A549 (cell line): Measurements from ENCODE around the gene ANO2.

Experiments
- FOSL2 ChIP-seq, 2 experiments: fragments of 450-650 bp in 1 of 2; fragments of >200 bp in 1 of 2; sonication (Bioruptor Twin) in 1 of 2; formaldehyde crosslinking; IDR thresholded peaks; 2 replicates each; pipeline versions ENCODE4 v1.5.0 to v1.6.1; 2016 to 2020; ENCODE audit warnings: mild to moderate bottlenecking in 1 of 2, moderate library complexity in 1 of 2
- POLR2A ChIP-seq: IDR thresholded peaks from 2 replicates; pipeline ENCODE4 v1.6.1; 2012; ENCODE audit warnings: mild to moderate bottlenecking, low read length
- ZC3H11A ChIP-seq: fragments of 450-650 bp; IDR thresholded peaks from 2 replicates; pipeline ENCODE4 v1.6.1; 2014; ENCODE audit warnings: antibody characterized with exemption, mild to moderate bottlenecking
- TF ChIP-seq, protein P1 (sequence below): IDR thresholded peaks from 2 replicates; pipeline ENCODE4 v1.6.1; 2012
- TF ChIP-seq, protein P2 (sequence below): fragments of >200 bp; sonication (Bioruptor Twin); formaldehyde crosslinking; IDR thresholded peaks from 3 replicates; pipeline ENCODE4 v1.5.1; 2016

DNA sequence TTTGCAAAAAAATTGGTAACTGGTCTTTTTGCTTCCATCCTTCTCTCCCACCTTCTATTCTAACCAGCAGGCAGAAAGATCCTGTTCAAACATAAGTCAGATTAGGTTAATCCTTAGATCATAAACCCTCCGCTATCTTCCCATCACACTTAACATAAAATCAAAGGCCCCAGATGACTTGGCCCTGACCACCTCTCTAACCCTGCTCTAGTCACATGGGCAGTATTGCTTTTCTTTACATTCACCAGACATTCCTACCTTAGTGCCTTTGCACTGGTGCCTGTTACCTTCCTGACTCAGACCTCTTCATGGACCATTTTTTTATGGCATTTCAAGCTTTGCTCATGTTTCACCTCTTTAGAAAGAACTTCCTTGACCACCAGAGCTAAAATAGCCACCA lies 429.6 kb downstream of the ANO2 start:
- TF ChIP-seq, protein P1, sequence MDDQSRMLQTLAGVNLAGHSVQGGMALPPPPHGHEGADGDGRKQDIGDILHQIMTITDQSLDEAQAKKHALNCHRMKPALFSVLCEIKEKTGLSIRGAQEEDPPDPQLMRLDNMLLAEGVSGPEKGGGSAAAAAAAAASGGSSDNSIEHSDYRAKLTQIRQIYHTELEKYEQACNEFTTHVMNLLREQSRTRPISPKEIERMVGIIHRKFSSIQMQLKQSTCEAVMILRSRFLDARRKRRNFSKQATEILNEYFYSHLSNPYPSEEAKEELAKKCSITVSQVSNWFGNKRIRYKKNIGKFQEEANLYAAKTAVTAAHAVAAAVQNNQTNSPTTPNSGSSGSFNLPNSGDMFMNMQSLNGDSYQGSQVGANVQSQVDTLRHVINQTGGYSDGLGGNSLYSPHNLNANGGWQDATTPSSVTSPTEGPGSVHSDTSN: no peak
- TF ChIP-seq, protein P2, sequence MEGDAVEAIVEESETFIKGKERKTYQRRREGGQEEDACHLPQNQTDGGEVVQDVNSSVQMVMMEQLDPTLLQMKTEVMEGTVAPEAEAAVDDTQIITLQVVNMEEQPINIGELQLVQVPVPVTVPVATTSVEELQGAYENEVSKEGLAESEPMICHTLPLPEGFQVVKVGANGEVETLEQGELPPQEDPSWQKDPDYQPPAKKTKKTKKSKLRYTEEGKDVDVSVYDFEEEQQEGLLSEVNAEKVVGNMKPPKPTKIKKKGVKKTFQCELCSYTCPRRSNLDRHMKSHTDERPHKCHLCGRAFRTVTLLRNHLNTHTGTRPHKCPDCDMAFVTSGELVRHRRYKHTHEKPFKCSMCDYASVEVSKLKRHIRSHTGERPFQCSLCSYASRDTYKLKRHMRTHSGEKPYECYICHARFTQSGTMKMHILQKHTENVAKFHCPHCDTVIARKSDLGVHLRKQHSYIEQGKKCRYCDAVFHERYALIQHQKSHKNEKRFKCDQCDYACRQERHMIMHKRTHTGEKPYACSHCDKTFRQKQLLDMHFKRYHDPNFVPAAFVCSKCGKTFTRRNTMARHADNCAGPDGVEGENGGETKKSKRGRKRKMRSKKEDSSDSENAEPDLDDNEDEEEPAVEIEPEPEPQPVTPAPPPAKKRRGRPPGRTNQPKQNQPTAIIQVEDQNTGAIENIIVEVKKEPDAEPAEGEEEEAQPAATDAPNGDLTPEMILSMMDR: no peak
- no peak for TF ChIP-seq POLR2A
- no peak for TF ChIP-seq ZC3H11A
- no peak for TF ChIP-seq FOSL2 (IDR thresholded peaks at IDR 0.05)
- no peak for TF ChIP-seq FOSL2 (CRISPR knock-in tag; IDR thresholded peaks at IDR 0.05)
